Measurements from ENCODE around the gene MYADM. TPM values are rescaled to one million over a fixed set of nuclear protein-coding genes. Genes with fewer than 3 reads are reported as not detected.

MYADM gene
- total RNA-seq, 1 donor from 2014 or later: 80.4 TPM

GRCh38 chr19:53875602-53876325 is 8.1 kb downstream of the MYADM start:
- no peak overlapping the region for H3K4me3 Mint-ChIP-seq (ENCODE audit: low read depth)
- H3K27ac Mint-ChIP-seq: no peak overlapping the region
- DNase-seq (ENCODE audit: low spot score, unreplicated experiment): no peak
- H3K9me3 Mint-ChIP-seq (ENCODE audit: low read depth): no peaks in the 10 kb centered on the region
- peaks cover 13% of the 10 kb centered on the region for H3K4me1 Mint-ChIP-seq (ENCODE audit: low read depth)
- H3K27me3 Mint-ChIP-seq: no peaks in the 10 kb centered on the region
- peaks cover 19% of the 10 kb centered on the region for H3K36me3 Mint-ChIP-seq (ENCODE audit: insufficient read depth)
- no peak for TF ChIP-seq CTCF (IDR thresholded peaks at IDR 0.05; ENCODE audit: unreplicated experiment)

GRCh38 chr19:53876651-53877224 is 9.1 kb downstream of the MYADM start:
- Mint-ChIP-seq H3K36me3 (ENCODE audit: insufficient read depth) (peaks cover 13% of the 10 kb centered on the region), H3K4me3 (ENCODE audit: low read depth) (no peak overlapping the region), H3K9me3 (ENCODE audit: low read depth) (no peaks in the 10 kb centered on the region), H3K4me1 (ENCODE audit: low read depth) (peaks cover 4% of the 10 kb centered on the region), H3K27ac (peak overlapping the region; percentile 53), H3K27me3 (no peaks in the 10 kb centered on the region)
- no peak for TF ChIP-seq CTCF (IDR thresholded peaks at IDR 0.05; ENCODE audit: unreplicated experiment)
- no peak for DNase-seq (ENCODE audit: low spot score, unreplicated experiment)

- DNase-seq (ENCODE audit: low spot score, unreplicated experiment): no peak
- Mint-ChIP-seq H3K27ac (peak overlapping the region; percentile 31), H3K36me3 (ENCODE audit: insufficient read depth) (peaks cover 13% of the 10 kb centered on the region), H3K4me3 (ENCODE audit: low read depth) (peak overlapping the region; percentile 11), H3K9me3 (ENCODE audit: low read depth) (no peaks in the 10 kb centered on the region), H3K27me3 (no peaks in the 10 kb centered on the region), H3K4me1 (ENCODE audit: low read depth) (peaks cover 4% of the 10 kb centered on the region)
- TF ChIP-seq CTCF (IDR thresholded peaks at IDR 0.05; ENCODE audit: unreplicated experiment): no peak
These were observed 9.7 kb downstream of the MYADM start for GRCh38 chr19:53877361-53877766.

GRCh38 chr19:53878776-53879139 is 11.1 kb downstream of the MYADM start:
- Mint-ChIP-seq H3K4me3 (ENCODE audit: low read depth) (no peak overlapping the region), H3K4me1 (ENCODE audit: low read depth) (peaks cover 7% of the 10 kb centered on the region), H3K36me3 (ENCODE audit: insufficient read depth) (peaks cover 8% of the 10 kb centered on the region), H3K27me3 (peaks cover 8% of the 10 kb centered on the region), H3K9me3 (ENCODE audit: low read depth) (no peaks in the 10 kb centered on the region), H3K27ac (peak overlapping the region; percentile 68)
- no peak for TF ChIP-seq CTCF (IDR thresholded peaks at IDR 0.05; ENCODE audit: unreplicated experiment)
- DNase-seq (ENCODE audit: low spot score, unreplicated experiment): no peak

GRCh38 chr19:53879140-53880081 is 11.7 kb downstream of the MYADM start:
- Mint-ChIP-seq H3K27ac (peak overlapping the region; percentile 68), H3K4me1 (ENCODE audit: low read depth) (peaks cover 10% of the 10 kb centered on the region), H3K36me3 (ENCODE audit: insufficient read depth) (peaks cover 5% of the 10 kb centered on the region), H3K27me3 (peaks cover 14% of the 10 kb centered on the region), H3K9me3 (ENCODE audit: low read depth) (no peaks in the 10 kb centered on the region), H3K4me3 (ENCODE audit: low read depth) (no peak overlapping the region)
- TF ChIP-seq CTCF (IDR thresholded peaks at IDR 0.05; ENCODE audit: unreplicated experiment): no peak
- peak; percentile 100 for DNase-seq (ENCODE audit: low spot score, unreplicated experiment)

Data from progenitor cell of endocrine pancreas (in vitro differentiated cells).